Measurements from ENCODE around the gene GPR155.
"Not testable (repeated sequence)": the region's sequence is repeated elsewhere in the genome, so short reads cannot be mapped to it uniquely, and the experiment has no call there.

GPR155 gene

DNA sequence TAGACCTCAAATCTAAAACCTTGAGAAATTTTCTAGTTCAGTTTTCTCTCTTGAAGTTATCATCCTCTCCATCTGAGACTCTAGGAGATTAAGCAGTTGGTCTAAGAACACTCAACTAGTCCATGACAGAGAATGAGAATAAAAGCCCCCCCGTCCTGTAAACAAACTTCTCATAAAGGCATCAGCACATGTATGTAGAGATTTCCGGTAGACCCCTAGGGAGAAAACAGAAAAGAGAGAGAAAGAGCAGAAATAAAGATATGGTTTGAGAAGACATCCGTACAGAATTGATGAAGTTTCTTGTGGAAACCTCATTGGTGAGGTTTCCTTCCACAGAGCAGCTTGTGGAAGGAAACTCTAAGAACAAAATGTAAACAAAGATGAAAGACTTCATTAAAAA is 3.2 kb upstream of the GPR155 start:
- DNase-seq (ENCODE audit: low read depth), result no peak

DNA sequence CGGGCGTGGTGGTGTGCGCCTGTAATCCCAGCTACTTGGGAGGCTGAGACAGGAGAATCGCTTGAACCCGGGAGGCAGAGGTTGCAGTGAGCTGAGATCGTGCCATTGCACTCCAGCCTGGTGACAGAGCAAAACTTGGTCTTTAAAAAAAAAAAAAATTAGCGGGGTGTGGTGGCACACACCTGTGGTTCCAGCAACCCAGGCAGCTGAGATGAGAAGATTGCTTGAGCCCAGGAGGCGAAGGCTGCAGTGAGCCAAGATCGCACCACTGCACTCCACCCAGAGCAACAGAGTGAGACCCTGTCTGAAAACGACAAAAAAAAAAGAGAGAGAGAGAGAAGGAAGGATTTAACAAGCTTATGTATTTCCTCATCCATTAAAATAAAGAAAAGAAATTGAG is 2.7 kb upstream of the GPR155 start:
- DNase-seq (ENCODE audit: low read depth), result peak; percentile 13

DNA sequence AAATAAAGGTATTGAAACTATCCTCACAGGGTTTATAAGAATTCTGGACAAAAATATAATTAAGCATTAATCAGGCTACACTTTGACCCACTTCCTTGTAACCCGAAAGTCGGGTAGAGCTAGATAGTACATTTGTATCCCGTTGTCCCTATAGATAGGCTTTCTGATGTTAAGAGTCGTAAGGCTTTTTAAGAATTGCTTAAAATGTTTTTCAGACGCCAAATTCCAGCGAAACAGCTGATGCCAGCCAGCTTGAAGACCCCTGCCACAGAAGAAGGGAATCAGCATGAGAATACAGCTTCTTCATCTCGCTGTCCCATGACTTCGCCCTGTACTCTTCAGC is 962 bp upstream of the GPR155 start:
- no peak for DNase-seq (ENCODE audit: low read depth)

DNA sequence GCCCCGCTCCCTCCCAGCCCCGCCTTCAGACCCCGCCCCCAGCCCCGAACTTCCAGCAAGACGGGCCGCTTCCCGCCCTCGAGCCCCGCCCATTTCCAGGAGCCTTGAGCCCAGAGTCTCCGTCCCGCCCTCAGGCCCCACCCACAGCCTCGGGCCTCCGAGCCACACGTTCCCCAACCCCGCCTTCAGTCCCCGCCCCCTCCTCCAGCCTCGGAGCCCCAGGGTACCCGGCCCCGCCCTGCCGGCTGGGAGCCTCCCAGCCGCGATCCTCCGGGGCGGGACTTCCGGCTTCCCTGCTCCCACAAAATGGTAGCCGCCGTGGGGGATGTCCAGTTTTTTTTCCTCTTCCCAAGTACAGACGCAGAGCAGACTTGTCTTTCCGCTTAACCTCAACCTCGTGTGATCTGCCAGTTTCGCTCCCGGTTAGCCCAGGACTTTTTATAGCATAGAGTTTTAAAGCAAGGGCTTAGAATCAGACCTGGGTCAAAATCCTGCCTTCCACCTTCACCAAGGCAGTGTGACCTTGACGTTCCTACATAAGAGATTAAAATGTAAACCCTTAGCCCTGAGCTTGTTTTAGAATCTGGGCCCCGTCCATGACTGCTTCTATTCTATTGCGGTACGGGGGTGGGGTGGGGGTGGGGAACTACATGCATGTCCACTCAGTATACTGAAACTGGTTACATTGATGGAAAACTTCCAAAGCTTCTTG is 435 bp upstream of the GPR155 start:
- DNase-seq (ENCODE audit: low read depth), result peak; percentile 96

DNA sequence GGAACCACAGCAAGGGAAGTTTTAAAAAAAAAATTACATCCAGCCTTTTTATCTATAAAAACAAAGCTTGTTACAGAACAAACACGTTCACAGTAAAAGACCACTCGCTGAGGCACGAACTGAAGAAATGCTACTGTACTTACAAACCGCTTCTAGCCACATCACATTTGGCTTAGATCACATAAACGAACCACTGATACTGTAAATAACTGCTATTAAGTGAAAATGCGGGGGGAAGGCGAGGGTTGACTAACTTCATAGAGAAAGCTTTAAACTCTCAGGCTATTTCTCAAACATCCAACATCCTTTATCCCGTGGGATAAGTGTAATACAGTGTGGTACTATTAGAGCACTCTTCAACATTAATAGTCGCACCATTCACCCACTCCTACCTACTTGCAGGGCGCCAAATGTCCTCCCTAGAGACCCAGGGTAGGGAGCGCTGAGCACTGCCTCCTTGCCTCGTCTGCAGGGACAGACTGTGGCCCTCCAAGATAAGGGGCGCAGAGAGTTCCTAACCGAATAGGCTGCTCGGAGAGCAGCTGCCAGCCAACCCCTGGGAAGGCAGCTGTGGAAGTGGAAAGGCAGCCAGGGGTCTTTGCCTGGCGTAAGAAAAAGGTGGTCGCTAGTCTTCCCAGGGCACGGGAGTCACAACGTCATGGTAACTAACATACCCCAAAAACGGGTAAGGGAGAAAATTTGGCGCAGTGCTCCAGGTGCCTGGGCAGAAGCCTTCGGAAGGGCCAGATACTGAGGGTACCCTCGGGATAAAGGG is 854 bp downstream of the GPR155 start:
- no peak for DNase-seq (ENCODE audit: low read depth)

DNA sequence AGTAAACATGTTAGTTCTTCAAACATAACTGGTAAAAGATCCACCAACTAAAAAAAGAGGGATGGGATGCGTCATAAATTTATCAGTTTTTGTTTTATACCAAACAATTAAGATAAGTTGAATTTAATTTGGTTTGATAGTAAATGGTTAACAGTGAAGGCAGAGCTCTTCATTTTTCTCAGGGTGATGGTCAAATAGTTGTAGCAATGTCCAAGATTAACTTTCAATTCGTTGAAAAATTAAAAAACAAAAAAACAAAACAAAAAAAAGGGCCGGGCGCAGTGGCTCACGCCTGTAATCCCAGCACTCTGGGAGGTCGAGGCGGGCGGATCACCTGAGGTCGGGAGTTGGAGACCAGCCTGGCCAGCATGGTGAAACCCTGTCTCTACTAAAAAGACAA is 1.8 kb downstream of the GPR155 start:
- DNase-seq (ENCODE audit: low read depth), result not testable (repeated sequence)

DNA sequence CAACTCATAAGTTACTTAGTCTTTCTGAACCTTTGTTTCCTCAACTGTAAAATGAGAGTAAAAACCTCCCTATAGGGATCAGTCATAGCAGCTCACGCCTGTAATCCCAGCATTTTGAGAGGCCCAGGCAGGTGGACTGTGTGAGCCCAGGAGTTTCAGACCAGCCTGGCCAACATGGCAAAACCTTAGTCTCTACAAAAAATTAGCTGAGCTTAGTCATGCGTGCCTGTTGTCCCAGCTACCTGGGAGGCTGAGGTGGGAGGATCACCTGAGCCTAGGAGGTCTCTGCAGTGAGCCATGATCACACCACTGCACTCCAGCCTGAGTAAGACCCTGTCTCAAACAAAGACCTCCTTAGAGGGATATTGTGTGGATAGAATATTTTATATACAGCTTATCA is 2.3 kb downstream of the GPR155 start:
- no peak for DNase-seq (ENCODE audit: low read depth)

DNA sequence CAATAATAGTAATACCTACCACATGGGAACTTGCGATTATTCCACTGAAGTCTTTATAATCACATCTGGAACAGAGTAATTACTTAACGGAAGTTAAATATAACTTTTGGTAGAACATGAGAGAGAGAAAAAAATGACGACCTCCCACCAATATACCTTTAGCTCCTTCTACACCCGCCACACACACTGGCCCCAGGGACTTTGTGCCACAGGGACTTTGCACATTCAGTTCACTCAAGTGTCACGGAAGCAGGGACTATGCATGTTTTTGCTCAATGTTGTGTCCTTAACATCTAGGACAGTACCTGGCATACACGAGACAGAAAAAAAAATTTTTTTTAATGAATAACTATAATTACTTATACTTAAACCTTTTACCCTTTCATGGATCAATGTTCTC is 4.0 kb downstream of the GPR155 start:
- DNase-seq (ENCODE audit: low read depth), result no peak

DNA sequence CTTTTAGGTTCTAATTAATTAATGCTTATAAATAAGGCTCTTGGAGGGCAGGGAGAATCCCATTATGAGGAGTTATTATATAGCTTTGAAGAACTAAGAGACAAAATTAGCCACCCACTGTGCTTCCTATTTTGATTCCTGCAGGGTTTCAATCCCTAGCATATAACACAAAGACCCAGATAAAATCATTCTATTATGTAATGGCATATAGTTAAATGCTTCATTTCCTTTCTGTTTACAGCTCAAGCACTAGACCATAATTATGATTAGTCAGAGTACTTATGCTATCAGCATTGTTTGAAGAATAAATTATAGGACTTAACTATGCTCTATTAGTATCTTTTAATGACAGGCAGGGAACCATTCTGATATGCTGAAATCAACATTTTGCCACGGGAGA is 9.1 kb downstream of the GPR155 start:
- no peak for DNase-seq (ENCODE audit: low read depth)

DNA sequence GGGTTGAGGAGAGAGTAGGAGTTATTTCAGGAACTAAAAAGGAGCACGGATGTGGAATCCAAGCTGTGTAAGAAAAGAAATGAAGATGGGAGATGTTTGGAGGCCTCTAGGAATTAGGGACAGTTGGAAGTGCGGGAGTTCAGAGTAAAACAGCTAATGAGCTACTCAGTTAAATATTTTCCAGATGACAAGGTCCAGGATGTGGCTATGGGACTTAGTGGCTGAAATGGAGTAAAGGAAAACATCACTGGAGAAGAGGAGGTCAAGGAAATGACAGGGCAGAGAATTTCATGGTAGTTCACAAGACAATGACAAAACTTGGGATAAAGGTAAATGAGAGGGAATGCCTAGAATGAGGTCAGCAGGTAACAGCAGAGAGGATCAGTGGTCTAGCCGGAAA is 13.0 kb downstream of the GPR155 start:
- DNase-seq (ENCODE audit: low read depth), result no peak

DNA sequence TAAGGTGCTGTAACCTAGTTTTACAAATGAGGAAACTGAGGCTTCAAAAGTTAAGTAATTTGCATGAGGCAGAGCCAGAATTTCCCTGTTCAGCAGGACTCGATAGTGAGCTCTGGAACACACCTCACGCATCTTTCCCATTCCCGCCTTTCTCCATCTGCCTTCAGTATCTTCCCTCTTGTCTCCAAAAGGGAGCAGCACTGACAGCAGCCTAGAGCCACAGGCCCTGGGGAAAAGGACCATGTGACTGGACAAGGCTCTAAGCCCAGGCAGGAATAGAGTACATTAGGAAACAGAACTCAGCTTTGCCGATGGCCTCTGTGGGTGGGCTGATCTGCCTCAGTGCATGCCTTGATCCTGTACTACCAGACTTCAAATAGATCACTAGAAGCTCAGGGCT is 21.5 kb downstream of the GPR155 start:
- no peak for DNase-seq (ENCODE audit: low read depth)

DNA sequence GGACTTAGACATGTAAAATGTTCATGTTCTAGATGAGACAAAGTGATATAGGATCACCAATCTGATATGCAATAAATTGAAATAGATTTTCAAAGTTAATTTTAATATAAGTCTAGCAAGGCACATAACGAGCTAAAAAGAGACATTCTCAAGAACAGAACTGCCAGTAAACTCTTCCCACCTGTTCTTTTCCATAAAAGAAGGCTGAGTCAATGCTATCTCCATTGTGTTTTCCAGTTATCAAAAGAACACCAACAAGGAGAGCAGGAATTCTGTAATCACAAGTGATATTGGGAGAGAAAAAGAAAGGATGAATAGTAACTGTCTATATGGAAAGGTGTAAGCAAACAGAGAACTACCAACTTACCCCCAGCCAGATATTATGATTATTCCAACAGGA is 25.6 kb downstream of the GPR155 start:
- DNase-seq (ENCODE audit: low read depth), result no peak

DNA sequence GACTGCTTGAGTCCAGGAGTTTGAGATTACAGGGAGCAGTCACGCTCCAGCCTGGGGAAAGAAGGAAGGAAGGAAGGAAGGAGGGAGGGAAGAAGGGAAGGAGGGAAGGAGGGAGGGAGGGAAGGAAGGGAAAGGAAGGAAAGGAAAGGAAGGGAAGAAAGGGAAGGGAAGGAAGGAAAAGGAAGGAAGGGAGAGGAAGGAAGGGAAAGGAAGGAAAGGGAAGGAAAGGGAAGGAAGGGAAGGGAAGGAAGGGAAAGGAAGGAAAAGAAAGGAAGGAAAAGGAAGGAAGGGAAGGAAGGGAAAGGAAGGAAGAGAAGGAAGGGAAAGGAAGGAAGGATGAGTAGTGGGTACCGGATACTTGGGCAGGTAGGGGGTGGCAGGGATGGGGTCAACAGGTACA is 32.3 kb downstream of the GPR155 start:
- no peak for DNase-seq (ENCODE audit: low read depth)

DNA sequence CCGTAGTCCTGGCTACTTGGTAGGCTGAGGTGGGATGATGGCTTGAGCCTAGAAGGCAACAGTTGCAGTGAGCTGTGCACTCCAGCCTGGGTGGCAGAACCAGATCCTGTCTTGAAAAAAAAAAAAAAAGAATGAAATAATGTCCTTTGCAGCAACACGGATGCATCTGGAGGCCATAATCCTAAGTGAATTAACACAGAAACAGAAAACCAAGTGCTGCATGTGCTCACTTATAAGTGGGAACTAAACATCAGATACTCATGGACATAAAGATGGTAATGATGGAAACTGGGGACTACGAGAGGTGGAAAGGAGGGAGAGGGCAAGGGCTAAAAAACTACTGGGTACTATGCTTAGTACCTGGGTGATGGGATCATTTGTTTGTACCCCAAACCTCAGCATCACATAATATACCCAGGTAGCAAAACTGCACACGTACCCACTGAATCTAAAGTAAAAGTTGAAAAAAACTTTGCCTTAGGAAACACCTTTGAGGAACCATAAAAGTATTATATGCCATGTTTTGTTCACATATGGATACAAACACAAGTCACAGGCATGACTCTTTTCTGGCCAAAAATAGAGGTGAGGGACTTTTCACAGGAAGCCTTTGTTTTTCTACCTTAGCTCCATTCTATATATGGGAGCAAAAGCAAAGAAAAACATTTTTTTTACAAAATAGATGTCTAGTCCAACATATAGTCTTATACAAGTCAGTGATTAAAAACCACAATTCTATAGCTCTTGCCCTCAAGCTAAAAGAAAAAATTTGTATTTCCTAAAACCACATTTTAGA is 36.6 kb downstream of the GPR155 start:
- no peak for DNase-seq (ENCODE audit: low read depth)

DNA sequence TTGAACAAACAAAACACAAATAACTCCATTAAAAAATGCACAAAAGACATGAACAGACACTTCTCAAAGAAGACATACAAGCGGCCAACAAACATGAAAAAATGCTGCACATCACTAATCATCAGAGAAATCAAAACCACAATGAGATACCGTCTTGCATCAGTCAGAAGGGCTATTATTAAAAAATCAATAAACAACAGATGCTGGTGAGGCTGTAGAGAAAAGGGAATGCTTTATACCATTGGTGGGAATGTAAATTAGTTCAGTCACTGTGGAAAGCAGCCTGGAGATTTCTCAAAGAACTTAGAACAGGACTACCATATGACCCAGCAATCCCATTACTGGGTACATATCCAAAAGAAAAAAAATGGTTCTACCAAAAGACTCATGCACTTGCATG is 37.8 kb downstream of the GPR155 start:
- no peak for DNase-seq (ENCODE audit: low read depth)

DNA sequence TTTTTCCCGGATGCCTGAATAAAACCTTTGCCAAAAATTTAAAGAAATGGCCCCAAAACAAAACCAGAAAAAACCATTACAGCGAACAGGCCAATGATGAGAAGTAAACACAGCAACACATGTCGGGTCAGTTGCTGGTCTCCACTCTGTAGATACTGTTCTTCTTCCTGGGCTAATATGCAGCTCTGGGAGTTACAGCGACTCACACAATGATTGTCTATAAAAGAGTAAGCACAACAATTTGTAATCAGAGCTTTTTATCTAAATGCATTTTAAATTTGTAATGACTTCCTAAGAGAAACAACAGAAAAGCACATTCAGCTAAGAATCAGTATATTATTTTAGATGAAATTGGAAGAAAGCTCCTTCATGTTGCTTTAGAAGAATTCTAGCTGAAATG is 40.3 kb downstream of the GPR155 start:
- DNase-seq (ENCODE audit: low read depth), result no peak

DNA sequence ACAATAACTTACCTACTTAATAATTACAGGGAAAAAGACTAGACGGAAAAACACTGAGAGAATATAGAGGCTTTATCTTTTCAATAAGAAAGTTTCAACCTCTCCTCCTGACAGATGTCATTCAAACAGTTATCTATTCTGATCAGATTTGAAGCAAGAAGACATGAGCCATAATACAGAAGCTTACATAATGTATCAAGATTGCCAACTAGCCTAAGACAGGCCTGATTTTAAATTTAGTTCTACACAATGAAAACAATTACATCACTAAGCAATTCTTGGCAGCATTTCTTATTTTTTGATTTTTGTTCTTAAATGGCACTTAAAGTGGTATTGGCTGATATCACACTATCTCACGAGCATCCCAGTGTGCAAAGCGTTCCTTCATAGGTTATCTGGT is 41.6 kb downstream of the GPR155 start:
- DNase-seq (ENCODE audit: low read depth), result no peak

DNA sequence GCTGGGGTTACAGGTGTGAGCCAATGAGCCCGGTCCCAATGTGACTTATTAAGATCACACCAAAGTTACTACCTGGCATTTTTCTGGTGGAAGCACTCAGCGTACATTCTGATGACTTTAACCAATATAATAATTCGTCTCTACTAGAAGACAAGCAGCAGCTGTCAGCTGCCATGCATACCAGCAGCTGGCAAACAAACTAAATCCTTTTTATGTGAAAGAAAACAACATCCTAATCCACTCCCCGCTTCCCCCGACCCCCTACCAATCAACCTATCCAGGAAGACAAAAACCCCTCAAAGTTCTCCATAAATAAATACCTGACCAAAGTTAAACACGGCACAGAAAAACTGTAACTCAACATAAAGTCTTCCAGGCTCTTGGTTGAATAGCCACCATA is 42.1 kb downstream of the GPR155 start:
- no peak for DNase-seq (ENCODE audit: low read depth)

DNA sequence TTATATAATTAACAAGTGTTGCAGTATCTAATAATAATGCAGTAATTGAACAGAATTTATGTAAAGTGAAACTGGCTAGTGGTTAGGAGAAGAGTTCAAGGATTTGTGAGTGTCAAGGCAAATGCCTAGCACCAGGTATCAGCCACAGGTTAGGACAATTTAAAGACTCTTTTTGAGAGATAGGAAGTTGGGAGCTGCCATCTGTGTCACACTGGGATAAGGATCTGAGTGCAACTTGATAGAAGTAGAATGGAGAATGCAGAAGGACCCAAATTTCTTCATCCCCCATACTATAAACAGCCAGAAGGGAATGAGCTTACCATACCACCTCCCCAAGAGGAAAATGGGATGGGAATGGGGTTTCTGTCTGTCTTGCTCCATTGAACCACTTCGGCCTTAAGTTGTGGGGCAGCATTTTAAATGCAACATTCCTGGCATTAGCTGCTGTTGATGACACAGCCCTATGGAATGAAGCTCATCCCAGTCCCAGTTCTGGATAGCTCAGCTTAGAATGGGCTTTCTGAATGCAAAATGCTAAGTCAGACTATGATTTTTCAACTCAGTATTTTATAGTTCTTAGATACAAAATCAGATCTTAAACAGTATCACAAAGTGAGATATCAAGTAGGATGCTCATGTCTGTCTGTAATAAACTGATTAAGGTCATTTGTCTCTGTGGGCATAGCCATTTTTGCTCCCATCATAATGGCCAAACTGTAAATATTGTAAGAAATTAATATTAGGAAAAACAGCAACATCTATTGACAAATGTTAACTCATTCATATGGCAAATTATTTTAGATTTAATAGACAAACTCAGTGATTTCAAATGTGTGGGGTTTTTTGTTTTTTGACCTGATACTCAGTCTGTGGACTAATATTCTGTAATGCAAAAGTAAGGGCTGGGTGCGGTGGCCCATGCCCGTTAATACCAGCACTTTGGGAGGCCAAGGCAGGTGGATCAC is 44.0 kb downstream of the GPR155 start:
- DNase-seq (ENCODE audit: low read depth), result no peak

DNA sequence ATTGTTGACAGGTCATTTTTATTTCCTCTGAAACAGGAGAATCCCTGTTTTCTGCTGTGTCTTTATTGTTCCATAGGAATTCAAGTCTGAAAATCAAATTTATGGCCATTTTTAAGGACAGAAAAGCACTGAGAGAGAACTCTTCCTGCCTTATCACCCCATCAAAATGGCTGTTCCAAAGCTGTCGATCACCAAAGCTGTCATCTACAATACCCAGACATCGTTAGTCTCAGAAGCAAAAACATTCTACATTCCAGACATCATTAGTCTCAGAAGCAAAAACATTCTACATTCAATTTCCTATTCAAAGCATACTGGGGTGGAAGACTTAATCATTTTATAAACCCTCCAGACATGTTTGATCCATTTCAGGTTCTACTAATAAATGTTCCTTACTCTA is 46.9 kb downstream of the GPR155 start:
- no peak for DNase-seq (ENCODE audit: low read depth)

DNA sequence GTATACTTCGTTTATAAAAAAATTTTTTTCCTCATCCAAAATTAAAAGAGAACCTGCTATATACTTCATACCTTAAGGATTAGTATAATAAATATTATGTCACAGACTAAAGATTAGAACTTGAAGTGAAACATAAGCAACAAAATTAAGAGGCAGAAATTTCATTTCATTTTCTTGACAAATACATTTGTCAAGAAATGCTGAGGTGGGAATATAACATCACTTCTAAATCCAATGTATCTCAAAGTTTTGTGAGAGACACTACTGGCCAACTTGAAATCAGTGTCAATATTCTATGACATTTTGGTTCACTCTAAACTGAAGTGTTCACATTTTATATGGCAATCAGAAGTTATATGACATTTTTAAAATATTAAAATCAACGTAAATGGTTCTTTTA is 47.5 kb downstream of the GPR155 start:
- DNase-seq (ENCODE audit: low read depth), result no peak
